Ovary (tissue), 9 donors: ENCODE results near the gene CCDC34. TPM values are rescaled to one million over a fixed set of nuclear protein-coding genes. Genes with fewer than 3 reads are reported as not detected.
A peak's percentile ranks its signal among the peaks of the same experiment; 100 is the strongest.

Experiments
- DNase-seq, 5 donors: peaks; one replicate each; pipeline ENCODE4 v3.0.0-alpha.2; 2019 to 2020
- H3K27ac ChIP-seq, 2 donors: fragments of 200-600 bp; one replicate each; pipeline versions ENCODE4 v1.5.1 to v1.8.0; 2019 to 2022
- H3K27me3 ChIP-seq: fragments of 200-600 bp; one replicate; pipeline ENCODE4 v1.8.0; 2022
- H3K36me3 ChIP-seq: fragments of 200-600 bp; sonication (generic); one replicate; pipeline ENCODE4 v1.5.1; 2019
- H3K4me1 ChIP-seq: one replicate; pipeline ENCODE4 v1.8.1; 2013; ENCODE audit warnings: mild to moderate bottlenecking, moderate library complexity; ENCODE audit not compliant: insufficient read depth
- H3K4me3 ChIP-seq: fragments of 200-600 bp; sonication (generic); one replicate; pipeline ENCODE4 v1.5.1; 2017
- H3K9me3 ChIP-seq, 2 donors: fragments of 200-600 bp in 1 of 2; sonication (generic) in 1 of 2; one replicate each; pipeline versions ENCODE4 v1.5.1 to v1.8.1; 2013 to 2019; ENCODE audit warnings: mild to moderate bottlenecking in 1 of 2, moderate library complexity in 1 of 2
- CTCF ChIP-seq, 3 donors: fragments of 450-650 bp in 2 of 3; fragments of 200-600 bp in 1 of 3; IDR thresholded peaks; one replicate each; pipeline versions ENCODE4 v1.5.1 to v1.8.0; 2016 to 2022; ENCODE audit warnings: antibody characterized with exemption in 3 of 3, mild to moderate bottlenecking in 1 of 3
- EP300 ChIP-seq: sonication (generic); formaldehyde crosslinking; IDR thresholded peaks from one replicate; pipeline ENCODE4 v1.6.1; 2017; ENCODE audit warnings: antibody characterized with exemption
- POLR2A ChIP-seq: fragments of 450-650 bp; IDR thresholded peaks from one replicate; pipeline ENCODE4 v1.6.1; 2017; ENCODE audit warnings: antibody characterized with exemption, mild to moderate bottlenecking, moderate library complexity
- WGBS, 3 donors: extraction: QIAGEN DNeasy Blood & Tissue Kit in 1 of 3; methylation state at CpG; one replicate each; pipeline versions ENCODE4 v1.1.5 to v1.1.7; 2013 to 2017; 5-methylcytosine and 5-hydroxymethylcytosine counted together
- intact Hi-C, 4 donors: fragments of 100-400 bp; cut with DNase I; formaldehyde crosslinking; loops; one replicate each; pipeline versions ENCODE4 v1.11.0 to v1.15.1; 2022 to 2023
- polyA plus RNA-seq, 2 donors: library from polyadenylated mRNA; stranded (reverse); fragments of 200-250 nt in 1 of 2; fragments of 350-450 nt in 1 of 2; fragmentation: Illumina TruSeq in 1 of 2; extraction: RNeasy Lipid Tissue Mini Kit (QIAGEN cat#74804) in 1 of 2; gene quantifications; one replicate each; pipeline ENCODE4 v1.2.3, GENCODE V29; 2013 to 2014
- total RNA-seq, 7 donors: library from RNA; depleted of rRNA in 2 of 7; stranded (reverse); fragments of >200 nt in 2 of 7; fragmentation: NEBNext Ultra II Directional in 3 of 7; extraction: Animal tissue kit (Norgen Biotek cat#: 25700) in 3 of 7; gene quantifications; one replicate each; pipeline versions ENCODE4 v1.1.0 to v1.2.4, GENCODE V29; 2016 to 2023
- donor health status: DM: no; HTN: no; CAD: no; lungs with moderate emphysema.
- donor health status: DM: no; HTN: no; CAD: no.
- donor health status: Bipolar disorder and iron deficiency.
- donor health status: DM: yes; HTN: yes; CAD: no.
- donor health status: DM: no; HTN: no; CAD: no.
- donor health status: DM: yes; HTN: yes; CAD: no.

Gene CCDC34
- total and polyA plus RNA-seq, 9 donors: 2.5 to 17.5 (median 7.8) TPM

GRCh38 chr11:27370374-27370773, 7.4 kb upstream of the CCDC34 start:
- Histone ChIP-seq H3K27ac (no peak overlapping the region), H3K4me3 (no peak overlapping the region), H3K36me3 (no peaks in the 10 kb centered on the region), H3K9me3 (no peaks in the 10 kb centered on the region), H3K27me3 (no peaks in the 10 kb centered on the region), H3K4me1 (no peaks in the 10 kb centered on the region)
- no peak for DNase-seq
- 27 to 36% (median 33%) methylated on average over 2 of the region's 2 CpGs for WGBS, 3 donors
- intact Hi-C loops: no loop called here
- TF ChIP-seq POLR2A (no peak), EP300 (no peak), CTCF (IDR thresholded peaks at IDR 0.05) (no peak)

GRCh38 chr11:27367881-27368280, 4.9 kb upstream of the CCDC34 start:
- Histone ChIP-seq H3K4me3 (no peak overlapping the region), H3K4me1 (no peaks in the 10 kb centered on the region), H3K9me3 (no peaks in the 10 kb centered on the region), H3K36me3 (no peaks in the 10 kb centered on the region), H3K27ac (no peak overlapping the region), H3K27me3 (no peaks in the 10 kb centered on the region)
- WGBS, 3 donors: 90 to 94% (median 91%) methylated on average over 10 of the region's 10 CpGs
- TF ChIP-seq EP300 (no peak), CTCF (IDR thresholded peaks at IDR 0.05) (no peak), POLR2A (no peak)
- no peak for DNase-seq
- intact Hi-C loops: loop anchor here in 1 of 4 donors (10.0 kb wide), 1 partner anchor 147 kb away; no protein-coding TSS in a partner anchor

- intact Hi-C loops: loop anchor here in 1 of 4 donors (10.0 kb wide), 1 partner anchor 151 kb away; no protein-coding TSS in a partner anchor
- H3K27ac ChIP-seq: no peak overlapping the region
Measured at GRCh38 chr11:27363576-27364117, 632 bp upstream of the CCDC34 start.

GRCh38 chr11:27361649-27362431, 1.2 kb downstream of the CCDC34 start:
- no peaks in the 10 kb centered on the region for H3K27me3 ChIP-seq
- intact Hi-C loops: loop anchor here in 1 of 4 donors (10.0 kb wide), 1 partner anchor 153 kb away; no protein-coding TSS in a partner anchor
- no peak overlapping the region for H3K27ac ChIP-seq
- DNase-seq: no peak
- H3K9me3 ChIP-seq: no peaks in the 10 kb centered on the region
- no peak for TF ChIP-seq POLR2A
- no peak for TF ChIP-seq EP300
- no peak for TF ChIP-seq CTCF (IDR thresholded peaks at IDR 0.05)
- no peak overlapping the region for H3K4me3 ChIP-seq
- no peaks in the 10 kb centered on the region for H3K36me3 ChIP-seq
- 66 to 73% (median 72%) methylated on average over 8 of the region's 8 CpGs for WGBS, 3 donors
- no peaks in the 10 kb centered on the region for H3K4me1 ChIP-seq

More at GRCh38 chr11:27363576-27364117, 632 bp upstream of the CCDC34 start:
- H3K4me1 ChIP-seq: no peaks in the 10 kb centered on the region
- WGBS, 3 donors: 38 to 40% (median 38%) methylated on average over 13 of the region's 13 CpGs
- H3K9me3 ChIP-seq: no peaks in the 10 kb centered on the region
- H3K27me3 ChIP-seq: no peaks in the 10 kb centered on the region
- H3K36me3 ChIP-seq: no peaks in the 10 kb centered on the region
- peak overlapping the region; percentile 66 for H3K4me3 ChIP-seq
- TF ChIP-seq EP300 (no peak), CTCF (IDR thresholded peaks at IDR 0.05) (no peak), POLR2A (no peak)
- no peak for DNase-seq
